PC-3 (cell line): ENCODE results near the gene SEMA3D. TPM values are rescaled to one million over a fixed set of nuclear protein-coding genes. Genes with fewer than 3 reads are reported as not detected.

Source experiments
- ATAC-seq: fragments of 200-7000 bp; cut with Tn5 transposase; 2 replicates; pipeline ENCODE4 v1.9.1; 2020; ENCODE audit warnings: mild to moderate bottlenecking, moderate library complexity
- BruUV-seq: library from RNA; stranded (reverse); fragments of 400-500 nt; replicated peaks from 2 replicates; lab custom pipeline; 2021; lab: Mats Ljungman, UMichigan
- CTCF ChIA-PET: fragments of 300-600 bp; sonication (Branson Sonifier 250); formaldehyde crosslinking; loops from one replicate; lab custom pipeline; 2022; ENCODE audit warnings: antibody characterized with exemption; lab: Charles Lee
- POLR2A ChIA-PET: fragments of 300-600 bp; sonication (Branson Sonifier 250); formaldehyde crosslinking; loops from one replicate; lab custom pipeline; 2022; ENCODE audit warnings: antibody characterized with exemption; ENCODE audit not compliant: unreplicated experiment; lab: Charles Lee
- DNase-seq: peaks from one replicate; pipeline ENCODE4 v3.0.0-alpha.2; 2015
- H2AFZ ChIP-seq: fragments of 300-600 bp; sonication (generic); 2 replicates; pipeline ENCODE4 v1.6.0; 2016; ENCODE audit warnings: antibody characterized with exemption, low read length
- H3F3A ChIP-seq: fragments of 300-600 bp; sonication (generic); one replicate; pipeline ENCODE4 v1.6.0; 2017; ENCODE audit warnings: antibody characterized with exemption, low read length, control low read depth, mild to moderate bottlenecking; ENCODE audit not compliant: unreplicated experiment
- H3K27ac ChIP-seq: fragments of 300-600 bp; sonication (generic); 2 replicates; pipeline ENCODE4 v1.5.1; 2016; ENCODE audit warnings: mild to moderate bottlenecking, low read length
- H3K27me3 ChIP-seq: fragments of 300-600 bp; sonication (generic); 2 replicates; pipeline ENCODE4 v1.6.1; 2016; ENCODE audit warnings: low read length, mixed read lengths
- H3K36me3 ChIP-seq: fragments of 300-600 bp; sonication (generic); 2 replicates; pipeline ENCODE4 v1.6.1; 2016; ENCODE audit warnings: low read depth, mixed run types, low read length, mixed read lengths
- H3K4me1 ChIP-seq: fragments of 300-600 bp; sonication (generic); 2 replicates; pipeline ENCODE4 v1.5.1; 2016; ENCODE audit warnings: low read length; ENCODE audit not compliant: insufficient read depth
- H3K4me2 ChIP-seq: fragments of 300-600 bp; sonication (generic); 2 replicates; pipeline ENCODE4 v1.6.0; 2016; ENCODE audit warnings: low read length
- H3K4me3 ChIP-seq: fragments of 300-600 bp; sonication (generic); 2 replicates; pipeline ENCODE4 v1.5.1; 2016; ENCODE audit warnings: mild to moderate bottlenecking, low read length, mixed read lengths
- H3K79me2 ChIP-seq: fragments of 300-600 bp; sonication (generic); 2 replicates; pipeline ENCODE4 v1.6.1; 2017; ENCODE audit warnings: low read length, mixed read lengths
- H3K9ac ChIP-seq: fragments of 300-600 bp; sonication (generic); 2 replicates; pipeline ENCODE4 v1.6.0; 2016; ENCODE audit warnings: mild to moderate bottlenecking, low read length
- H3K9me2 ChIP-seq: fragments of 300-600 bp; sonication (generic); replicated peaks from 2 replicates; pipeline ENCODE4 v1.6.1; 2016; ENCODE audit warnings: mixed run types, low read length, mixed read lengths
- H3K9me3 ChIP-seq: fragments of 300-600 bp; sonication (generic); 2 replicates; pipeline ENCODE4 v1.6.1; 2016; ENCODE audit warnings: low read length, mixed read lengths
- H4K20me1 ChIP-seq: fragments of 300-600 bp; sonication (generic); 2 replicates; pipeline ENCODE4 v1.6.1; 2016; ENCODE audit warnings: low read length, mixed read lengths
- EZH2 ChIP-seq: fragments of 300-600 bp; sonication (generic); IDR thresholded peaks from one replicate; pipeline ENCODE4 v1.6.1; 2017; ENCODE audit warnings: antibody characterized with exemption, mild to moderate bottlenecking, low read length; ENCODE audit not compliant: unreplicated experiment
- EZH2phosphoT487 ChIP-seq: fragments of 300-600 bp; sonication (generic); IDR thresholded peaks from 2 replicates; pipeline ENCODE4 v1.6.1; 2018; ENCODE audit warnings: mild to moderate bottlenecking, antibody characterized with exemption, low read length, borderline replicate concordance
- intact Hi-C: fragments of 100-400 bp; cut with micrococcal nuclease; formaldehyde crosslinking; loops from 2 replicates; pipeline ENCODE4 v1.9.0; 2023
- total RNA-seq: library from RNA; depleted of rRNA; stranded (reverse); fragments of >200 nt; gene quantifications from 2 replicates; pipeline ENCODE4 v1.2.3, GENCODE V29; 2014
- TF ChIP-seq, protein P1 (sequence below): fragments of 300-600 bp; sonication (generic); conservative IDR thresholded peaks from 2 replicates; pipeline ENCODE4 v1.5.1; 2017; ENCODE audit warnings: antibody characterized with exemption, low read depth, mild to moderate bottlenecking, low read length

The SEMA3D gene
- total RNA-seq, 1 experiment from 2014 or later, result 4.8 TPM

DNA sequence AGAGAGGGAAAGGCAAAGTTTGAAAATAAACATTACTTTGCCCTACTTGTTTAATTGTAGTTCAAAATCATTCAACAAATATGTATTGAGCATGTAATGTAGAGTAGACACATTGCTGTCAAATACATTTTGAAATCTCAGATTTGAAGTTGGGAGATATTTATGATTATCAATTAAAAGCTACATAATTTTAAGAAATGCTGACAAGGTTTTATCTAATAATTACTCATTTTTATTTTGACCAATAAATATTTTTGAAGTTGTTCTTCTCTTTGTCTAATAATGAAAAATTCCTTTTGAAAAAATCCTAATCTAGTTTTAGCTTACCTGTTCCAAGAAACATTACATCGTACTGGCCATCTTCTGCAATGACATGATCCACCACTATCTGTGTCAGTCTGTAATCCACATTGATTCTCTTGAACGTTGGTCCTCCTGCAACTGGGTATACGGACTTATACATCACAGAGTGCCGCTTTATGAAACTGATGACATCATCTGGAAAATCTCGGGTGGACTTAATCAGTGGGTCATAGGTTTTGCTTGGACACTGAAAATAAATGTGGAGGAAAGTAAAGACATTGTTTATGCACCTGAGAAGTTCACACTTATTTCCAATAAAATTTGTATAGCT lies 164.7 kb downstream of the SEMA3D start:
- intact Hi-C loops, result loop anchor here (5.0 to 10.0 kb wide), 7 partner anchors 405 to 1610 kb away; no protein-coding TSS in a partner anchor
- no peaks in the 10 kb centered on the region for H4K20me1 ChIP-seq
- no TSS peak for BruUV-seq
- no peak for ATAC-seq
- POLR2A ChIA-PET, result no interaction called here
- TF ChIP-seq EZH2, result no peak
- TF ChIP-seq EZH2phosphoT487, result no peak
- TF ChIP-seq, protein P1, sequence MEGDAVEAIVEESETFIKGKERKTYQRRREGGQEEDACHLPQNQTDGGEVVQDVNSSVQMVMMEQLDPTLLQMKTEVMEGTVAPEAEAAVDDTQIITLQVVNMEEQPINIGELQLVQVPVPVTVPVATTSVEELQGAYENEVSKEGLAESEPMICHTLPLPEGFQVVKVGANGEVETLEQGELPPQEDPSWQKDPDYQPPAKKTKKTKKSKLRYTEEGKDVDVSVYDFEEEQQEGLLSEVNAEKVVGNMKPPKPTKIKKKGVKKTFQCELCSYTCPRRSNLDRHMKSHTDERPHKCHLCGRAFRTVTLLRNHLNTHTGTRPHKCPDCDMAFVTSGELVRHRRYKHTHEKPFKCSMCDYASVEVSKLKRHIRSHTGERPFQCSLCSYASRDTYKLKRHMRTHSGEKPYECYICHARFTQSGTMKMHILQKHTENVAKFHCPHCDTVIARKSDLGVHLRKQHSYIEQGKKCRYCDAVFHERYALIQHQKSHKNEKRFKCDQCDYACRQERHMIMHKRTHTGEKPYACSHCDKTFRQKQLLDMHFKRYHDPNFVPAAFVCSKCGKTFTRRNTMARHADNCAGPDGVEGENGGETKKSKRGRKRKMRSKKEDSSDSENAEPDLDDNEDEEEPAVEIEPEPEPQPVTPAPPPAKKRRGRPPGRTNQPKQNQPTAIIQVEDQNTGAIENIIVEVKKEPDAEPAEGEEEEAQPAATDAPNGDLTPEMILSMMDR, result no peak
- H3K27ac ChIP-seq, result no peak overlapping the region
- H3K36me3 ChIP-seq, result no peaks in the 10 kb centered on the region
- H3K79me2 ChIP-seq, result no peaks in the 10 kb centered on the region
- no peaks in the 10 kb centered on the region for H3K27me3 ChIP-seq
- no peak overlapping the region for H3K4me2 ChIP-seq
- CTCF ChIA-PET, result interaction anchor here (0.7 to 0.9 kb wide), 2 partner anchors 1022 to 1088 kb away, joined by 3 to 4 read pairs; no protein-coding TSS in a partner anchor
- no peaks in the 10 kb centered on the region for H3K9me2 ChIP-seq
- H2AFZ ChIP-seq, result no peak overlapping the region
- no peak for DNase-seq
- no peaks in the 10 kb centered on the region for H3K9me3 ChIP-seq
- no peak overlapping the region for H3K4me3 ChIP-seq
- no peaks in the 10 kb centered on the region for H3F3A ChIP-seq
- H3K9ac ChIP-seq, result no peak overlapping the region
- H3K4me1 ChIP-seq, result peaks cover 18% of the 10 kb centered on the region

DNA sequence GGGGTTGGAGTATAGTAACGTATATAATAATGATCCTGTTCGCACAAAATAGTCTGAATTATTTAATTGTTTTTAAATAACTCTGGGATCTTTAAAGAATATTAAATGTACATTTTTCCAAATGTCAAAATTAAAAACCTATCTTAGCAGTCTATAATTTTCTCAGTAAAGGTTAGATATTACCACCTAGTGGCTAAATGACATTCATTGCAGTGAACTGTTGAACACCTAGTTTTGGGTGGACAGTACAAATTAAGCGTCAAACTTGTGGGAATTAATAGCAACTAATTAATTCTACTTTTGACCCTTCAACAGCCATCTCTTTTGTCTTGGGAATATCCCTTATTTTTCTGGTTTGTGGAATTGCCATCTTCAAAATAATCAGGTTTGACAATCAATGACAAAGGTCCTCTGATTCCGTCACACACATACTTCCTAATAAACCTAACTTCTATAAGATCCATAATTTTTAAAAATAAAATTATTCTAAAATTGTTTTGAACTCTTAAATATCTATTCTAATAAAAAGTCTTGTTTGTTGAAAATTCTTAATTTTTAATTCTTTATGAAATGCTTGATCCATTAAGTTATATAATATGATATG lies 165.7 kb downstream of the SEMA3D start:
- no TSS peak for BruUV-seq
- H3K27ac ChIP-seq, result no peak overlapping the region
- CTCF ChIA-PET, result no interaction called here
- H3K4me2 ChIP-seq, result no peak overlapping the region
- POLR2A ChIA-PET, result no interaction called here
- peaks cover 18% of the 10 kb centered on the region for H3K4me1 ChIP-seq
- ATAC-seq, result no peak
- no peaks in the 10 kb centered on the region for H4K20me1 ChIP-seq
- no peaks in the 10 kb centered on the region for H3K36me3 ChIP-seq
- H3K9me2 ChIP-seq, result no peaks in the 10 kb centered on the region
- no peaks in the 10 kb centered on the region for H3K9me3 ChIP-seq
- no peaks in the 10 kb centered on the region for H3K27me3 ChIP-seq
- intact Hi-C loops, result loop anchor here (1.0 to 10.0 kb wide), 8 partner anchors 404 to 1609 kb away; no protein-coding TSS in a partner anchor
- H3K9ac ChIP-seq, result no peak overlapping the region
- no peaks in the 10 kb centered on the region for H3K79me2 ChIP-seq
- H3K4me3 ChIP-seq, result no peak overlapping the region
- TF ChIP-seq EZH2, result no peak
- no peak for TF ChIP-seq EZH2phosphoT487
- TF ChIP-seq, protein P1, result peak; percentile 78
- no peak overlapping the region for H2AFZ ChIP-seq
- no peaks in the 10 kb centered on the region for H3F3A ChIP-seq
- peak; percentile 42 for DNase-seq

DNA sequence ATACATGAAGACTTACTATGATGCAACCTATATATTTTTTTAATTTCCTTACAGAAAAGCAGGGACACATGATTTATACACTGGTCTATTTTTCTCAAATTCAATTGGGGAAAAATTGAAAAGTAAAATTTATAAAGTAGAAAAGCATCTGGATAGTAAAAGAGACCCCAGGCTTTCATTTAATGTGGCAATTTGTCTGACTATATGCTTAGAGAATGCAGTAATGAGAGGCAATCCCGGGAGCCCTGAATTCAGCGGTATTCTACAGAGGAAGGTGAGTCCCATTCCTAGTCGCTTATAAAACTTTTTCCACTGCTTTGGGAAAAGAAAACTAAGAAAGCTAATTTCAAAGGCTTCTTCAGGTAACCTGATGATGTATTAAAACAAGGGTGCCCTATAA lies 167.1 kb downstream of the SEMA3D start:
- Histone ChIP-seq H2AFZ (no peak overlapping the region), H3F3A (no peaks in the 10 kb centered on the region), H3K4me2 (no peak overlapping the region), H4K20me1 (no peaks in the 10 kb centered on the region), H3K9ac (no peak overlapping the region), H3K79me2 (no peaks in the 10 kb centered on the region), H3K4me3 (no peak overlapping the region), H3K36me3 (no peaks in the 10 kb centered on the region), H3K27me3 (no peaks in the 10 kb centered on the region), H3K9me2 (no peaks in the 10 kb centered on the region), H3K27ac (no peak overlapping the region), H3K4me1 (peaks cover 4% of the 10 kb centered on the region), H3K9me3 (no peaks in the 10 kb centered on the region)
- intact Hi-C loops, result loop anchor here (5.0 to 10.0 kb wide), 7 partner anchors 402 to 1607 kb away; no protein-coding TSS in a partner anchor
- DNase-seq, result no peak
- TF ChIP-seq, protein P1, result no peak
- TF ChIP-seq EZH2phosphoT487 (no peak), EZH2 (no peak)
- BruUV-seq, result no TSS peak
- no peak for ATAC-seq
- ChIA-PET CTCF (no interaction called here), POLR2A (interaction anchor here (0.7 kb wide), 1 partner anchor 340 kb away, joined by 4 read pairs; no protein-coding TSS in a partner anchor)
